VCaP (cell line): Measurements from ENCODE around the gene HDAC9.

Source experiments
- H3K27ac ChIP-seq: fragments of 450-650 bp; 2 replicates; pipeline ENCODE4 v1.5.1; 2017
- CTCF ChIP-seq: fragments of 450-650 bp; conservative IDR thresholded peaks from 2 replicates; pipeline ENCODE4 v1.5.1; 2017; ENCODE audit warnings: mild to moderate bottlenecking, moderate library complexity

The HDAC9 gene

GRCh38 chr7:18874880-18875279 is 379.3 kb downstream of the HDAC9 start:
- no peak for TF ChIP-seq CTCF

GRCh38 chr7:18877874-18878273 is 382.3 kb downstream of the HDAC9 start:
- no peak for TF ChIP-seq CTCF
- H3K27ac ChIP-seq, result no peak overlapping the region

More at GRCh38 chr7:18874880-18875279, 379.3 kb downstream of the HDAC9 start:
- H3K27ac ChIP-seq, result no peak overlapping the region

- no peak overlapping the region for H3K27ac ChIP-seq
- no peak for TF ChIP-seq CTCF
These were observed 391.3 kb downstream of the HDAC9 start for GRCh38 chr7:18886832-18887231.

GRCh38 chr7:18889436-18889835 is 393.9 kb downstream of the HDAC9 start:
- no peak overlapping the region for H3K27ac ChIP-seq
- TF ChIP-seq CTCF, result no peak

- no peak for TF ChIP-seq CTCF
- H3K27ac ChIP-seq, result no peak overlapping the region
These were observed 394.6 kb downstream of the HDAC9 start for GRCh38 chr7:18890134-18890533.

- H3K27ac ChIP-seq, result no peak overlapping the region
- TF ChIP-seq CTCF, result no peak
These were observed 395.5 kb downstream of the HDAC9 start for GRCh38 chr7:18890885-18891621.

- no peak for TF ChIP-seq CTCF
- no peak overlapping the region for H3K27ac ChIP-seq
These were observed 397.6 kb downstream of the HDAC9 start for GRCh38 chr7:18893156-18893555.
